HG03442 (cell line): ENCODE results near the gene DGUOK.

ENCODE experiments used
- ATAC-seq: cut with Tn5 transposase; IDR thresholded peaks from one replicate; pipeline ENCODE4 v1.9.1; 2021; ENCODE audit warnings: mild to moderate bottlenecking, moderate library complexity; ENCODE audit not compliant: unreplicated experiment

The DGUOK gene

GRCh38 chr2:73976803-73977202 is 50.1 kb downstream of the DGUOK start:
- no peak for ATAC-seq

GRCh38 chr2:73977466-73977865 is 50.8 kb downstream of the DGUOK start:
- no peak for ATAC-seq

- ATAC-seq: peak; percentile 48
Measured at GRCh38 chr2:73979021-73979420, 52.3 kb downstream of the DGUOK start.

- ATAC-seq: no peak
Measured at GRCh38 chr2:73979686-73980085, 53.0 kb downstream of the DGUOK start.

- ATAC-seq: no peak
Measured at GRCh38 chr2:73980566-73980965, 53.9 kb downstream of the DGUOK start.

GRCh38 chr2:73981081-73982001 is 54.7 kb downstream of the DGUOK start:
- no peak for ATAC-seq

- no peak for ATAC-seq
Measured at GRCh38 chr2:73982140-73982617, 55.5 kb downstream of the DGUOK start.

- ATAC-seq: no peak
Measured at GRCh38 chr2:73983322-73984202, 56.9 kb downstream of the DGUOK start.

- peak; percentile 30 for ATAC-seq
Measured at GRCh38 chr2:73984203-73984921, 57.7 kb downstream of the DGUOK start, which contains the start of gene TET3. TSS of gene TET3 (plus strand) at chr2:73984910. CDS start at chr2:73986404, 1,494 bp downstream.

GRCh38 chr2:73984922-73985307 is 58.2 kb downstream of the DGUOK start:
- peak; percentile 14 for ATAC-seq

- peak; percentile 38 for ATAC-seq
Measured at GRCh38 chr2:73985308-73986084, 58.8 kb downstream of the DGUOK start.

- no peak for ATAC-seq
Measured at GRCh38 chr2:73986085-73986681, 59.5 kb downstream of the DGUOK start.

- ATAC-seq: no peak
Measured at GRCh38 chr2:73987109-73987947, 60.6 kb downstream of the DGUOK start.

GRCh38 chr2:73987948-73988700 is 61.4 kb downstream of the DGUOK start:
- ATAC-seq: no peak

GRCh38 chr2:73989972-73990371 is 63.3 kb downstream of the DGUOK start:
- ATAC-seq: no peak

GRCh38 chr2:73990531-73990930 is 63.9 kb downstream of the DGUOK start:
- ATAC-seq: no peak

- ATAC-seq: no peak
Measured at GRCh38 chr2:73992036-73992435, 65.4 kb downstream of the DGUOK start.

- ATAC-seq: no peak
Measured at GRCh38 chr2:73993376-73993775, 66.7 kb downstream of the DGUOK start.
